ENCODE data around the gene ABHD2. TPM values are rescaled to one million over a fixed set of nuclear protein-coding genes. Genes with fewer than 3 reads are reported as not detected.

The ABHD2 gene
- total RNA-seq, 1 experiment from 2014 or later, result 52.4 TPM

GRCh38 chr15:89209057-89209456 is 120.8 kb downstream of the ABHD2 start:
- intact Hi-C loops (cut with micrococcal nuclease; ENCODE audit: unreplicated experiment), result loop anchor here (5.0 kb wide), 1 partner anchor 103 kb away; no protein-coding TSS in a partner anchor
- TF ChIP-seq EZH2 (IDR thresholded peaks at IDR 0.05; ENCODE audit: borderline replicate concordance, low read depth, low read length, poor library complexity, severe bottlenecking) (no peak), CTCF (conservative IDR thresholded peaks at IDR 0.05; ENCODE audit: low read depth, low read length) (no peak)
- no peaks in the 10 kb centered on the region for H3K27me3 ChIP-seq (replicated peaks; ENCODE audit: insufficient read depth, low read depth, low read length, poor library complexity)
- no peaks in the 10 kb centered on the region for H3K4me1 ChIP-seq (ENCODE audit: insufficient read depth, low read length, poor library complexity, severe bottlenecking)
- H3K36me3 ChIP-seq (ENCODE audit: insufficient read depth, low read length, poor library complexity, severe bottlenecking), result no peaks in the 10 kb centered on the region
- no peak for DNase-seq (ENCODE audit: low spot score)
- CTCF ChIA-PET, result no interaction called here
- no peaks in the 10 kb centered on the region for H3K9me3 ChIP-seq (ENCODE audit: low read depth, low read length, poor library complexity, severe bottlenecking)
- no peak overlapping the region for H3K27ac ChIP-seq (ENCODE audit: low read depth, low read length, poor library complexity, severe bottlenecking)
- no peak overlapping the region for H3K4me3 ChIP-seq (ENCODE audit: low read depth, low read length, poor library complexity, severe bottlenecking)
- POLR2A ChIA-PET (ENCODE audit: low non-redundant PET), result no interaction called here
- BruUV-seq (replicated peaks), result no TSS peak

DNA sequence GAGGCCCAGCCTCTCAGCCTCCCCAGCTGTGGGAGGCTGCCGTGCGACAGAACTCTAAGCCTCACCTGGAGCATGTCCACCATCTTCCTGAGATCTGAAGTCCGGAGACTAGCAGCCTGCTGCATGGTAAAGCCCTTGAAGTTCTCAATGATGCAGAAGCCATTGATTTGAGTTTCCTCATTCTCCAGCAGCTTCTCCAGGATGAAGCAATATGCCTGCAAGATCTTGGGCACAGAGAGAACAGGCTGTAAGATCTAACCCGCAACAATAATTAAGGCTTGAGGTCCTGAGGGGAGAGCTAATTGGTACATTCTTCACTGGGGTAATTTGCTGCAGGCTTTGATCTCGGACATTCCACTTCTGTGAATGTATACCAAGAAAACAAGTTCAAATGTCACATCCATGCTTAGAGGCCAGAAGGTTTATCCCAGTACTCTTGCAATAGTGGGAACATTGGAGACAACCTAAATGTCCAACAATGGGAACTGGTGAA is 123.5 kb downstream of the ABHD2 start:
- no TSS peak for BruUV-seq (replicated peaks)
- Histone ChIP-seq H3K36me3 (ENCODE audit: insufficient read depth, low read length, poor library complexity, severe bottlenecking) (no peaks in the 10 kb centered on the region), H3K27me3 (replicated peaks; ENCODE audit: insufficient read depth, low read depth, low read length, poor library complexity) (no peaks in the 10 kb centered on the region), H3K4me3 (ENCODE audit: low read depth, low read length, poor library complexity, severe bottlenecking) (no peak overlapping the region), H3K9me3 (ENCODE audit: low read depth, low read length, poor library complexity, severe bottlenecking) (no peaks in the 10 kb centered on the region), H3K27ac (ENCODE audit: low read depth, low read length, poor library complexity, severe bottlenecking) (no peak overlapping the region), H3K4me1 (ENCODE audit: insufficient read depth, low read length, poor library complexity, severe bottlenecking) (no peaks in the 10 kb centered on the region)
- ChIA-PET CTCF (no interaction called here), POLR2A (ENCODE audit: low non-redundant PET) (no interaction called here)
- no peak for TF ChIP-seq CTCF (conservative IDR thresholded peaks at IDR 0.05; ENCODE audit: low read depth, low read length)
- TF ChIP-seq EZH2 (IDR thresholded peaks at IDR 0.05; ENCODE audit: borderline replicate concordance, low read depth, low read length, poor library complexity, severe bottlenecking), result no peak
- DNase-seq (ENCODE audit: low spot score), result no peak
- intact Hi-C loops (cut with micrococcal nuclease; ENCODE audit: unreplicated experiment), result no loop called here

- no peak for DNase-seq (ENCODE audit: low spot score)
- no peaks in the 10 kb centered on the region for H3K36me3 ChIP-seq (ENCODE audit: insufficient read depth, low read length, poor library complexity, severe bottlenecking)
- BruUV-seq (replicated peaks), result no TSS peak
- no peaks in the 10 kb centered on the region for H3K27me3 ChIP-seq (replicated peaks; ENCODE audit: insufficient read depth, low read depth, low read length, poor library complexity)
- TF ChIP-seq EZH2 (IDR thresholded peaks at IDR 0.05; ENCODE audit: borderline replicate concordance, low read depth, low read length, poor library complexity, severe bottlenecking) (no peak), CTCF (conservative IDR thresholded peaks at IDR 0.05; ENCODE audit: low read depth, low read length) (no peak)
- H3K4me1 ChIP-seq (ENCODE audit: insufficient read depth, low read length, poor library complexity, severe bottlenecking), result no peaks in the 10 kb centered on the region
- ChIA-PET CTCF (no interaction called here), POLR2A (ENCODE audit: low non-redundant PET) (no interaction called here)
- H3K27ac ChIP-seq (ENCODE audit: low read depth, low read length, poor library complexity, severe bottlenecking), result no peak overlapping the region
- no peak overlapping the region for H3K4me3 ChIP-seq (ENCODE audit: low read depth, low read length, poor library complexity, severe bottlenecking)
- H3K9me3 ChIP-seq (ENCODE audit: low read depth, low read length, poor library complexity, severe bottlenecking), result no peaks in the 10 kb centered on the region
- intact Hi-C loops (cut with micrococcal nuclease; ENCODE audit: unreplicated experiment), result no loop called here
Measured at GRCh38 chr15:89215627-89216026, 127.4 kb downstream of the ABHD2 start.
